HepG2 (cell line): Measurements from ENCODE around the gene PSKH1. TPM values are rescaled to one million over a fixed set of nuclear protein-coding genes. Genes with fewer than 3 reads are reported as not detected.

Experiments used
- ASH2L ChIP-seq: fragments of 300-600, 200-600 bp; sonication (generic); IDR thresholded peaks from 2 replicates; pipeline ENCODE4 v1.7.0; 2017; ENCODE audit warnings: low read depth, mild to moderate bottlenecking, moderate library complexity, mixed read lengths, low read length; ENCODE audit not compliant: insufficient read length
- ATF7-NPFF ChIP-seq: sonication (generic); formaldehyde crosslinking; IDR thresholded peaks from 2 replicates; pipeline ENCODE4 v1.8.1; 2023; ENCODE audit warnings: mild to moderate bottlenecking, low read depth, missing genetic modification reagents, moderate library complexity
- DZIP1 ChIP-seq: sonication (generic); formaldehyde crosslinking; IDR thresholded peaks from 2 replicates; pipeline ENCODE4 v1.5.0; 2020; ENCODE audit warnings: mild to moderate bottlenecking, missing genetic modification reagents
- HMGA1 ChIP-seq: sonication (generic); formaldehyde crosslinking; conservative IDR thresholded peaks from 2 replicates; pipeline ENCODE4 v1.4.0; 2020; ENCODE audit warnings: missing genetic modification reagents
- NCOR1 ChIP-seq: fragments of 200-600 bp; sonication (generic); IDR thresholded peaks from 2 replicates; pipeline ENCODE4 v1.7.0; 2017; ENCODE audit warnings: antibody characterized with exemption, low read length, borderline replicate concordance
- NR2F6 ChIP-seq, 2 experiments: IDR thresholded peaks; 2 replicates each; pipeline ENCODE4 v1.6.1; 2016; ENCODE audit warnings: antibody characterized with exemption in 1 of 2, mild to moderate bottlenecking in 1 of 2
- TBL1XR1 ChIP-seq: fragments of 150-350 bp; IDR thresholded peaks from 2 replicates; pipeline ENCODE4 v1.6.1; 2014; ENCODE audit warnings: borderline replicate concordance, low read length; ENCODE audit not compliant: partially characterized antibody
- THRA ChIP-seq: sonication (generic); formaldehyde crosslinking; IDR thresholded peaks from 2 replicates; pipeline ENCODE4 v1.4.0; 2020; ENCODE audit warnings: missing genetic modification reagents, borderline replicate concordance
- TOPORS ChIP-seq: sonication (generic); formaldehyde crosslinking; IDR thresholded peaks from 2 replicates; pipeline ENCODE4 v1.8.0; 2023; ENCODE audit warnings: mild to moderate bottlenecking, missing genetic modification reagents
- ZNF232 ChIP-seq: sonication (generic); formaldehyde crosslinking; IDR thresholded peaks from 2 replicates; pipeline ENCODE4 v1.4.0; 2020; ENCODE audit warnings: missing genetic modification reagents, borderline replicate concordance
- ZNF362 ChIP-seq: sonication (generic); formaldehyde crosslinking; IDR thresholded peaks from 2 replicates; pipeline ENCODE4 v1.4.0; 2020; ENCODE audit warnings: missing genetic modification reagents, mild to moderate bottlenecking, borderline replicate concordance
- ZNF382 ChIP-seq: sonication (generic); formaldehyde crosslinking; IDR thresholded peaks from 2 replicates; pipeline ENCODE4 v1.5.0; 2020; ENCODE audit warnings: missing genetic modification reagents, mild to moderate bottlenecking, borderline replicate concordance
- ZNF781 ChIP-seq: sonication (generic); formaldehyde crosslinking; IDR thresholded peaks from 2 replicates; pipeline ENCODE4 v1.5.1; 2020; ENCODE audit warnings: borderline replicate concordance, mild to moderate bottlenecking, missing genetic modification reagents; ENCODE audit errors: not compliant biosample characterization
- ZSCAN5A ChIP-seq: sonication (generic); formaldehyde crosslinking; IDR thresholded peaks from 2 replicates; pipeline ENCODE4 v1.8.0; 2022; ENCODE audit warnings: mild to moderate bottlenecking, missing genetic modification reagents, borderline replicate concordance
- polyA plus RNA-seq, 8 experiments: library from polyadenylated mRNA; depleted of rRNA in 3 of 8; stranded (reverse) in 7 of 8; unstranded in 1 of 8; fragments of >200 nt; fragmentation: Illumina TruSeq in 4 of 8; extraction: Trizol in 4 of 8; gene quantifications; 2 replicates each; pipeline versions ENCODE4 v1.2.1 to v1.2.3, GENCODE V29; 2011 to 2016; ENCODE audit warnings: low read depth in 4 of 8, missing spikeins in 1 of 8, mixed read lengths in 1 of 8; ENCODE audit not compliant: insufficient read depth in 1 of 8
- total RNA-seq, 5 experiments: library from RNA; depleted of rRNA; stranded (reverse); fragments of >200 nt; fragmentation: Illumina TruSeq; extraction: Trizol; gene quantifications; 2 replicates each; pipeline ENCODE4 v1.2.3, GENCODE V29; 2016; ENCODE audit warnings: low read depth in 1 of 5
- TF ChIP-seq, protein P1 (sequence below): sonication (generic); formaldehyde crosslinking; IDR thresholded peaks from 2 replicates; pipeline ENCODE4 v1.9.0; 2021; ENCODE audit warnings: missing genetic modification reagents, borderline replicate concordance
- TF ChIP-seq, protein P2 (sequence below): sonication (generic); formaldehyde crosslinking; IDR thresholded peaks from 2 replicates; pipeline ENCODE4 v1.4.0; 2020; ENCODE audit warnings: missing genetic modification reagents, low read depth, mild to moderate bottlenecking, borderline replicate concordance

PSKH1 gene
- total and polyA plus RNA-seq, 2 of the 13 experiments (the other 11 are each of a cell fraction or from before 2014, with no cell fraction given), result 8.4 to 19.1 TPM

GRCh38 chr16:67965668-67966548, 72.9 kb downstream of the PSKH1 start (continued):
- TF ChIP-seq ZNF232 (CRISPR knock-in tag), result no peak
- no peak; the same call in 1 of the 2 replicates for TF ChIP-seq ATF7-NPFF
- no peak for TF ChIP-seq ASH2L
- TF ChIP-seq ZNF362 (CRISPR knock-in tag), result no peak; the same call in 1 of the 2 replicates
- TF ChIP-seq, protein P1, sequence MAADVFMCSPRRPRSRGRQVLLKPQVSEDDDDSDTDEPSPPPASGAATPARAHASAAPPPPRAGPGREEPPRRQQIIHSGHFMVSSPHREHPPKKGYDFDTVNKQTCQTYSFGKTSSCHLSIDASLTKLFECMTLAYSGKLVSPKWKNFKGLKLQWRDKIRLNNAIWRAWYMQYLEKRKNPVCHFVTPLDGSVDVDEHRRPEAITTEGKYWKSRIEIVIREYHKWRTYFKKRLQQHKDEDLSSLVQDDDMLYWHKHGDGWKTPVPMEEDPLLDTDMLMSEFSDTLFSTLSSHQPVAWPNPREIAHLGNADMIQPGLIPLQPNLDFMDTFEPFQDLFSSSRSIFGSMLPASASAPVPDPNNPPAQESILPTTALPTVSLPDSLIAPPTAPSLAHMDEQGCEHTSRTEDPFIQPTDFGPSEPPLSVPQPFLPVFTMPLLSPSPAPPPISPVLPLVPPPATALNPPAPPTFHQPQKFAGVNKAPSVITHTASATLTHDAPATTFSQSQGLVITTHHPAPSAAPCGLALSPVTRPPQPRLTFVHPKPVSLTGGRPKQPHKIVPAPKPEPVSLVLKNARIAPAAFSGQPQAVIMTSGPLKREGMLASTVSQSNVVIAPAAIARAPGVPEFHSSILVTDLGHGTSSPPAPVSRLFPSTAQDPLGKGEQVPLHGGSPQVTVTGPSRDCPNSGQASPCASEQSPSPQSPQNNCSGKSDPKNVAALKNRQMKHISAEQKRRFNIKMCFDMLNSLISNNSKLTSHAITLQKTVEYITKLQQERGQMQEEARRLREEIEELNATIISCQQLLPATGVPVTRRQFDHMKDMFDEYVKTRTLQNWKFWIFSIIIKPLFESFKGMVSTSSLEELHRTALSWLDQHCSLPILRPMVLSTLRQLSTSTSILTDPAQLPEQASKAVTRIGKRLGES (CRISPR knock-in tag), result no peak
- no peak for TF ChIP-seq TBL1XR1
- TF ChIP-seq NCOR1, result no peak
- peak; percentile 89 for TF ChIP-seq THRA (CRISPR knock-in tag)
- no peak for TF ChIP-seq ZNF781 (CRISPR knock-in tag)
- TF ChIP-seq ZNF382 (CRISPR knock-in tag), result no peak
- TF ChIP-seq DZIP1 (CRISPR knock-in tag), result 0 out of 2 replicates have a peak, but pooled peaks have one; percentile 15
- no peak for TF ChIP-seq ZSCAN5A (CRISPR knock-in tag)
- TF ChIP-seq HMGA1, result no peak
- TF ChIP-seq NR2F6 (IDR thresholded peaks at IDR 0.05), result no peak
- no peak for TF ChIP-seq NR2F6 (CRISPR knock-in tag; IDR thresholded peaks at IDR 0.05)
- TF ChIP-seq, protein P2, sequence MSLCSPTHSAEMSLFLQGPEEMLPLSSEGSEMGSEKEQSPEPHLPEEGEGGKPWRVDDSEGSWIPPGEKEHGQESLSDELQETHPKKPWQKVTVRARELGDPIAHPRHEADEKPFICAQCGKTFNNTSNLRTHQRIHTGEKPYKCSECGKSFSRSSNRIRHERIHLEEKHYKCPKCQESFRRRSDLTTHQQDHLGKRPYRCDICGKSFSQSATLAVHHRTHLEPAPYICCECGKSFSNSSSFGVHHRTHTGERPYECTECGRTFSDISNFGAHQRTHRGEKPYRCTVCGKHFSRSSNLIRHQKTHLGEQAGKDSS (CRISPR knock-in tag), result no peak
- no peak for TF ChIP-seq TOPORS (CRISPR knock-in tag)
